OCI-LY1 (cell line): Measurements from ENCODE around the gene CREB3L2.

Source experiments
- EZH2 ChIP-seq: fragments of 200-600 bp; sonication (generic), shearing (Covaris generic); IDR thresholded peaks from 2 replicates; pipeline ENCODE4 v1.8.0; 2017; ENCODE audit warnings: borderline replicate concordance, mixed run types, mild to moderate bottlenecking, antibody characterized with exemption, low read length, moderate library complexity, mixed read lengths
- TF ChIP-seq, protein P1 (sequence below): fragments of 200-600 bp; sonication (generic), shearing (Covaris generic); IDR thresholded peaks from 2 replicates; pipeline ENCODE4 v1.5.1; 2017; ENCODE audit warnings: mild to moderate bottlenecking, antibody characterized with exemption, low read length, moderate library complexity, mixed read lengths

DNA sequence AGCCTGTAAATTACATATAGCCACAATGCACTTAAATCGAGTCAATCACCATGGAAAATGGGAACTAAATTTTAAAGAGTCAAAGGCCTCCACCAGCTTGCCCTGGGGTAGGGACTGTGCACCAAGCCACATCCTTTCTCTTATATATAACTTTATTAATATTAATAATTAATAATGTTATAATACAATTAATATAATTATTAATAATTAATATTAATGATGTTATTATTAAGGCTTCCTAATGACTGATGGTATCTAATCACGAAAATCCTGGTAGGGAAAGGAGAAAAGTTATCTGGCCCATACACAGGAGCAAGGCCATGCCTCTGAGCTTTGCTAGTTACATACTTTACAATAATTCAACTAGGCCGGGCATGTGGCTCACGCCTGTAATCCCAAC is 87.9 kb downstream of the CREB3L2 start:
- TF ChIP-seq, protein P1, sequence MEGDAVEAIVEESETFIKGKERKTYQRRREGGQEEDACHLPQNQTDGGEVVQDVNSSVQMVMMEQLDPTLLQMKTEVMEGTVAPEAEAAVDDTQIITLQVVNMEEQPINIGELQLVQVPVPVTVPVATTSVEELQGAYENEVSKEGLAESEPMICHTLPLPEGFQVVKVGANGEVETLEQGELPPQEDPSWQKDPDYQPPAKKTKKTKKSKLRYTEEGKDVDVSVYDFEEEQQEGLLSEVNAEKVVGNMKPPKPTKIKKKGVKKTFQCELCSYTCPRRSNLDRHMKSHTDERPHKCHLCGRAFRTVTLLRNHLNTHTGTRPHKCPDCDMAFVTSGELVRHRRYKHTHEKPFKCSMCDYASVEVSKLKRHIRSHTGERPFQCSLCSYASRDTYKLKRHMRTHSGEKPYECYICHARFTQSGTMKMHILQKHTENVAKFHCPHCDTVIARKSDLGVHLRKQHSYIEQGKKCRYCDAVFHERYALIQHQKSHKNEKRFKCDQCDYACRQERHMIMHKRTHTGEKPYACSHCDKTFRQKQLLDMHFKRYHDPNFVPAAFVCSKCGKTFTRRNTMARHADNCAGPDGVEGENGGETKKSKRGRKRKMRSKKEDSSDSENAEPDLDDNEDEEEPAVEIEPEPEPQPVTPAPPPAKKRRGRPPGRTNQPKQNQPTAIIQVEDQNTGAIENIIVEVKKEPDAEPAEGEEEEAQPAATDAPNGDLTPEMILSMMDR, result no peak
- no peak for TF ChIP-seq EZH2
